NCI-H345 (cell line): Measurements from ENCODE around the gene TAF7.
A peak's percentile ranks its signal among the peaks of the same experiment; 100 is the strongest.
"Not testable (repeated sequence)": the region's sequence is repeated elsewhere in the genome, so short reads cannot be mapped to it uniquely, and the experiment has no call there.

Experiments
- DNase-seq: peaks from one replicate; lab custom pipeline; 2025; lab: John Stamatoyannopoulos, UW

TAF7 gene

DNA sequence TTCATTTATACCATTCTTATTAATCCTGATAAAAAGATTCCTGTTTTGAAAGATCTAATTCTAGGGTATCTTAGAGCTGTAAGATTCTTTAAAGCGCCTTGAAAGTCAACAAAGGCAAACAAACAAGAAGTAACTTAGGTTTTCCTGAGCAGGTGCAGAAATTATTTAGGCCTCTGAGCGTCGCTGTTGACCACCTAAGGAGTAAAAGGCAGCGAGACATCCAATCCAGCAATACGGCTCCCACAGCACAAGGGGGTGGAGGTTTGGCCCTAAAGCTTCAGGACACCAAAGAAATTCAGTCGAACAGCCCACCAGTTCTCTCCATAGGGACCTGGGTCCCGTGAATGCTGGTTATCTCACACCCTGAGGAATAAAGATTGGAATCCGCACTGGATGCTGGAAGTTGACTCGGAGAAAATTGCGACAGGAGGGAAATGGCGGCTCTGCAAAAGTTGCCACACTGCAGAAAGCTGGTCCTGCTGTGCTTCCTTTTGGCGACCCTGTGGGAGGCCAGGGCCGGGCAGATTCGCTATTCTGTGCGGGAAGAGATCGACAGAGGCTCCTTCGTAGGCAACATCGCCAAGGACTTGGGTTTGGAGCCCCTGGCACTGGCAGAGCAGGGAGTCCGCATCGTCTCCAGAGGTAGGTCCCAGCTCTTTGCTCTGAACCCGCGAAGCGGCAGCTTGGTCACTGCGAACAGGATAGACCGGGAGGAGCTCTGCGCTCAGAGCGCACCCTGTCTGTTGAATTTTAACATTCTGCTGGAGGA is 18.1 kb upstream of the TAF7 start, which contains the start of gene PCDHGA2:
Gene PCDHGA2, plus strand, starts transcription at position 223 of the 769 bp plus-strand sequence.
- DNase-seq, result no peak

DNA sequence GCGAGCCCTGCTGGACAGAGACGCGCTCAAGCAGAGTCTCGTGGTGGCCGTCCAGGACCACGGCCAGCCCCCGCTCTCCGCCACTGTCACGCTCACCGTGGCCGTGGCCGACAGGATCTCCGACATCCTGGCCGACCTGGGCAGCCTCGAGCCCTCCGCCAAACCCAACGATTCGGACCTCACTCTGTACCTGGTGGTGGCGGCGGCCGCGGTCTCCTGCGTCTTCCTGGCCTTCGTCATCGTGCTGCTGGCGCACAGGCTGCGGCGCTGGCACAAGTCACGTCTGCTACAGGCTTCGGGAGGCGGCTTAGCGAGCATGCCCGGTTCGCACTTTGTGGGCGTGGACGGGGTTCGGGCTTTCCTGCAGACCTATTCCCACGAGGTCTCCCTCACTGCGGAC is 12.0 kb upstream of the TAF7 start:
- DNase-seq, result not testable (repeated sequence)

DNA sequence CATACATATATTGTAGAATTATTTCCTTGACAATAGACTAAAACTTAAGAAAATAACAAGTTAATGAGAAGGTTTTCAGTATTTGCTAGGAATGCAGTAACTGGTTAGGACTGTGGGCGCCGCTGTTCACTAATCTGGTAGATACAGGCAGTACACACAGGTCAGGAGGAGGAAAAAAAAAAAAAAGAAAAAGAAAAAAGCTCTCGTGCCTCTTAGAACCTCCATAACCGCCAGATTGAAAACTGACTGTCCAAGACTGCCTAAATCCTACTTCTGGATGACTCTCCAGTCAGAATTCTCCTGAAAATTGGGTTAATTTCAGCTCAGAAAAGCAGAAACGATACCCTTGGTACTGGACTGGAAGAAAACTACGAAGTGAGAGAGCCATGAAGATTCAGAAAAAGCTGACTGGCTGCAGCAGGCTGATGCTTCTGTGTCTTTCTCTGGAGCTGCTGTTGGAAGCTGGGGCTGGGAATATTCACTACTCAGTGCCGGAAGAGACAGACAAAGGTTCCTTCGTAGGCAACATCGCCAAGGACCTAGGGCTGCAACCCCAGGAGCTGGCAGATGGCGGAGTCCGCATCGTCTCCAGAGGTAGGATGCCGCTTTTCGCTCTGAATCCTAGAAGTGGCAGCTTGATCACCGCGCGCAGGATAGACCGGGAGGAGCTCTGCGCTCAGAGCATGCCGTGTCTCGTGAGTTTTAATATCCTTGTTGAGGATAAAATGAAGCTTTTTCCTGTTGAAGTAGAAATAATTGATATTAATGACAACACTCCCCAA is 9.9 kb upstream of the TAF7 start, which contains the start of gene PCDHGA1:
Gene PCDHGA1, plus strand, starts transcription at position 216 of the 782 bp plus-strand sequence.
- no peak for DNase-seq

- no peak for DNase-seq
These were observed 7.6 kb upstream of the TAF7 start for GRCh38 chr5:141328231-141328630.

DNA sequence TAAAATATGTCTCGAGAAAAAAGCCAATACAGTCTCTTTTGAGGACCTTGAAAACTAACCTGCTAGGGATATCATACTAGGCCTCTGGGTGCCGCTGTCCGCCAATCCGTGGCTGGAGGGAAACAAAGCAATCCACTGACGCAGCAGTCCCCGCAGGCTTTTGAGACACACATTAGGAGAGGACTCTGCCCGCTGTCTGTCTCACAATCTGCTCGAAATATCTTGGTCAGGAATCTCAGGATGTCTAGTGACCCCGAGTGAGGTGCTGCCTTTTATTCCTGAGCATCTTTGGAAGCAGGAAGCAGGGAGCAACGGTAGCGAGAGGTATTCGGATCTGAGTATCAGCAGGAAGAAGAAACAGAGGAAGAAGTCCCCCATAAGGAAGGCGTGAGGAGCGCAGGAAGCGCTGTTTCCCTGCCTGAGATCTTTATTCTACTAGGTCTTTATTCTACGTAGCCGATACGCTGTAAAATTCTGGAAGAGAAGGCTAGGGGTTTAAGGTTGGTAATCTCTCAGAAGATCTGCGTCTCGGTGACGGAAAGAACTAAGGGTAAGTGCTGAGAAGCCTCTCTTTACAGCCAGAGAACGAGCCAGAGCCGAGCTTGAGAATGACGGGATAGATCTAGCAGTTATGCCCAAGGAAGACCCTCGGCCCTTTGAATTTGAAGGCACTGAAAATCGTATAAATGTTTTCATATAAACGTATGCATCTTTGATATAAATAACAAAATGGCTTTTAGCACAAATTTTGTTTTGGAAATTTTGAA is 5.7 kb upstream of the TAF7 start:
- DNase-seq, result peak; percentile 71

- DNase-seq, result no peak
These were observed 1.7 kb upstream of the TAF7 start for GRCh38 chr5:141322261-141322660.

DNA sequence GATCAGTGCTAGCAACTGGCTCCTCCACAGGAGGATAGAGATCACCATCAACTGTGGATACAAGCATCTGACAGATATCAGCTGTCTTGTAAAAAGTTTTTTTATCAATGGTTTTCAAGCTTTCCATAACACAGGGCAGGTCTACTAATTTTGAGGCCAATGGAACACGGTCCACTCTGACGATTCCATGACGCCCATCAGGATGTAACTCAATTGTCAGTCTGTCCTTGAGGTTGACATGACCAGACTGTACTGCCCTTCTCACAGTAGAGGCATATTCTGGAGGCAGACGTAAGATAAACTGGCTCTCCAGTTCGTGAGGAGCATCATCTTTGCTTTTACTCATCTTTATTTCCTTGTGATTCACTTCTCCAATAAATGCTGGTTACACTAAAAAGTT is 885 bp downstream of the TAF7 start:
- no peak for DNase-seq

DNA sequence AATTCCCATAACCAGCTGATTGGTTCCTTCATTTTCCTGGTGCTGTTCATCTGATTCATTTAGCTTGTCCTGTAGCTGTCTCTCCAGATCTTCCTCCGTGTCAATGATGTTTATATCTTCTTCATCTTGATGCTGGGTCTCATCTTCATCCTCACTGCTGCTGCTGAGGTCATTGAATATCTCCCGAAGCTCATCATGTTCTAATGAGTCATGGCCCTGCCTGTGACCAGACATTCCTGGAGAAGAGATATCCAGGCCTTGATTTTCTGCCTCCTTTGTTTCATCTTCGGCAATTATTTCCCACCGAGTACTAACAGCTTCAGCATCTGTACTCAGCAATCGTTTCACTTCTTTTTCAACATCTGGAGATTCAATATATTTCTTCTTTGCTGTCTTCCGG is 1.4 kb downstream of the TAF7 start:
- DNase-seq, result no peak

DNA sequence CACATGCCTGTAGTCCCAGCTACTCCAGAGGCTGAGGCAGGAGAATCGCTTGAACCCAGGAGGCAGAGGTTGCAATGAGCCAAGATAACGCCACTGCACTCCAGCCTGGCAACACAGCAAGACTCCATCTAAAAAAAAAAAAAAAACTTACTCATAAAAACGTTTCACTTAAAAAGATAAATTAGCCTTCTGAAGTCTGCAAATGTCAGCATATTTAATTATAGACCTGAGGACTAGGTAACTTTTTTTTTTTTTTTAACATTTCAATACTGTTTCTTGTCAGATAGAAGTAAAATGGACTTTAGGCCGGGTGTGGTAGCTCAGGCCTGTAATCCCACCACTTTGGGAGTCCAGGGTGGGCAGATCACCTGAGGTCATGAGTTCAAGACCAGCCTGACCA is 3.6 kb downstream of the TAF7 start:
- not testable (repeated sequence) for DNase-seq

DNA sequence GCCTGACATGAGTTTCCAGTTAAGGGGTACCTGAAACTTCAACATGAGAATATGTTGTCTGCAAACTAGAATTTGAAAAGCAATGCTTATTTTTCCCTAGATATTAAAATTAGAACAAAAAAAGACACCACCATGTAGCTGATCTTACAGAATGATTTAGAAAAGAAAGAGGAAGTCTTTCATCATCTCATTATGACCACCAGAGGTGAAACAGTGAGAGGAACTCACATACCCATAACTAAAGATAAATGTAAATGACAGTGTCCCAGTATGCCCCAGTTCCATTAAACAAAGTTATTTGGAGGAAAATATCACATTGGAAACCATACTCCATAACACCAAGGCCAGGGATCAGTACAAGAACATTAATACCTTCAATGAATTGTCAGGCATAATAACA is 6.9 kb downstream of the TAF7 start:
- no peak for DNase-seq

DNA sequence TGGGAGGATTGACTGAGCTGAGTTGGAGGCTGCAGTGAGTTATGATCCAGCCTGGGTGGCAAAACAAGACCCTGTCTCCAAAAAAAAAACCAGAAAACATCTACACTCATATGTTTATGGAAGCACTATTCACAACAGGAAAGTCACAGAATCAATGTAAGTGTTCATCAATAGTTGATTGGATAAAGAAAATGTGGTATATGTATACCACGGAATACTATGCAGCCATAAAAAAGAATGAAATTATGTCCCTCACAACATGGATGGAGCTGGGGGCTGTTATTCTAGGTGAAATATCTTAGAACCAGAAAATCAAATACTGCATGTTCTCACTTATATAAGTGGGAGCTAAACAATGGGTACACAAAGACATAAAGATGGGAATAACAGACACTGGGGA is 14.0 kb downstream of the TAF7 start:
- DNase-seq, result no peak

DNA sequence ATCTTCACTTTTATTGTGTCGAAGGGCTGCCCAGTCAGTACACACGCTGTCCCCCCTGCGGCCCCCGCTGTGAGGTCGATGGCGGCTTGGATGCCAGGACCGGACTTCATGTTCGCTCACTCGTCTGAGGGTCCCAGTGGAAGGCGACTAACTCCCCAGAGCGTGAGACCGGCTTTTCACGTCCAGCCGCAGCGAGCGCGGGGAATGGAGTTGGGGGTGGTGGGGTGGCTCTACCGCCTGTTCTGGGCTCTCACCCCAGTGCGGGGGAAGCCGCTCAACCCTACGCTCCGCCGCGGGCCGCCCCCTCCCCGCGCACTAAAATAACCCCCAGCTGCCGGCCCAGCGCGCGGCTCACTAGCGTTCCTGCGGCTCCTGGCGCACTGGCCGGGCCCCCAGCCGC is 16.8 kb downstream of the TAF7 start, which contains the start of gene SLC25A2:
Gene SLC25A2, minus strand, starts transcription at position 294 of the 400 bp plus-strand sequence. Its CDS starts 184 bp downstream, at position 110.
- no peak for DNase-seq

DNA sequence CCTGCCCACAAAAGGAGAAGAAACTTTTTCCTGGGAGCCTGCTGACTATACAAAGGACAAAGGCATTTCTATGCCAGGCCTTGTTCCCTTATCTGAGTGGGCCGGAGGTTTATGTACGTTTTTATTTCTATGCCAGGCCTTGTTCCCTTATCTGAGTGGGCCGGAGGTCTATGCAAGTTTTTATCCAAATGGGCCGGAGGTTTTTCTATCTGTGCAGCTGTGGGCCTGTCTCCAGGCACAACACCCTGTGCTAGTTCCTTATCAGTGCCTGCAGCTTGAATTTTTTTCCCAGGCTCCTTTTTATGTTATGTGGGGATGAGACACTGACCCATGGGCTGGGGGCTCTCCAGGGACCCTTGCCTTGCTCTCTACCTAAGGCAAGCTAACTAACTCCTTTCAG is 22.2 kb downstream of the TAF7 start:
- DNase-seq, result no peak

GRCh38 chr5:141272906-141273305 is 47.7 kb downstream of the TAF7 start:
- no peak for DNase-seq

DNA sequence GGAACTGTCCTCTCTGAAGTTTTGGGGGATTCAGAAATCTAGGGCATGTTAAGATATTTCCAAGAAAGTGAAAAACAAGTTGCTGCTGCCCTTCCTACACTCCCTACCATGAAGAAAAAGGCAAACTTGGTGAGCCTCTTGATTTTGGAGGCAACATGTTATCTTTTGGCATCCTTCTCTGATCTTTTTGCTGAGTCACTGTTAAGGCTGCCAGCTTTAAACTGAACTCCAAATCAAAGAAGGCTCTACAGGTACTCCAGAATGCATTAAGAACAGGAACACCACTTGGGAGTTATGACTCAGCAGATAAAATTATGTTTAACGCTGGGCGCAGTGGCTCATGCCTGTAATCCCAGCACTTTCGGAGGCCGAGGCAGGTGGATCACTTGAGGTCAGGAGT is 51.4 kb downstream of the TAF7 start:
- no peak for DNase-seq
